HEK293 (cell line): ENCODE results near the gene GAMT.

ENCODE experiments used
- CTCF ChIA-PET: fragments of 350-600 bp; formaldehyde crosslinking; extraction: SDS; loops from one replicate; lab custom pipeline; 2021; ENCODE audit warnings: antibody characterized with exemption; lab: Yijun Ruan, JAX
- POLR2A ChIA-PET: fragments of 300-600 bp; formaldehyde crosslinking; extraction: SDS; loops from one replicate; lab custom pipeline; 2020; ENCODE audit warnings: antibody characterized with exemption, inconsistent platforms; lab: Yijun Ruan, JAX
- H3K27ac ChIP-seq: fragments of 200-500 bp; sonication (Bioruptor generic); 2 replicates; pipeline ENCODE4 v1.5.1; 2014; ENCODE audit warnings: low read depth, low read length, control low read depth, inconsistent platforms; ENCODE audit errors: extremely low read depth
- H3K36me3 ChIP-seq, 2 experiments: fragments of 200-500 bp in 1 of 2; sonication (Bioruptor generic) in 1 of 2; 1 replicate in 1 of 2; 2 replicates in 1 of 2; pipeline ENCODE4 v1.5.1; 2014 to 2017; ENCODE audit warnings: inconsistent platforms in 2 of 2, low read length in 2 of 2; ENCODE audit not compliant: control insufficient read depth in 2 of 2, insufficient read depth in 1 of 2
- H3K4me1 ChIP-seq: fragments of 200-500 bp; sonication (Bioruptor generic); 2 replicates; pipeline ENCODE4 v1.5.1; 2014; ENCODE audit warnings: mild to moderate bottlenecking, low read length, inconsistent platforms; ENCODE audit not compliant: control insufficient read depth, insufficient read depth
- H3K4me3 ChIP-seq: 2 replicates; pipeline ENCODE4 v1.5.1; 2011; ENCODE audit warnings: low read depth, mild to moderate bottlenecking, control low read depth, low read length, moderate library complexity
- H3K9me3 ChIP-seq: fragments of 200-500 bp; sonication (Bioruptor generic); 2 replicates; pipeline ENCODE4 v1.5.1; 2014; ENCODE audit warnings: low read depth, low read length, inconsistent platforms; ENCODE audit not compliant: control insufficient read depth, insufficient read depth
- EGR2 ChIP-seq: fragments of 450-650 bp; formaldehyde crosslinking; IDR thresholded peaks from 2 replicates; pipeline ENCODE4 v1.5.1; 2016; ENCODE audit warnings: low read depth, missing biosample characterization, missing genetic modification characterization
- ZBTB8A ChIP-seq: fragments of 450-650 bp; formaldehyde crosslinking; IDR thresholded peaks from 2 replicates; pipeline ENCODE4 v1.5.1; 2016; ENCODE audit warnings: missing biosample characterization, missing genetic modification characterization
- ZFHX2 ChIP-seq: fragments of 450-650 bp; formaldehyde crosslinking; conservative IDR thresholded peaks from 2 replicates; pipeline ENCODE4 v1.5.1; 2016; ENCODE audit warnings: missing biosample characterization, missing genetic modification characterization
- ZNF10 ChIP-seq: fragments of 450-650 bp; formaldehyde crosslinking; IDR thresholded peaks from 2 replicates; pipeline ENCODE4 v1.5.1; 2017; ENCODE audit warnings: missing biosample characterization, missing genetic modification characterization
- ZNF223 ChIP-seq: fragments of 450-650 bp; formaldehyde crosslinking; IDR thresholded peaks from 2 replicates; pipeline ENCODE4 v1.5.1; 2016; ENCODE audit warnings: missing biosample characterization, missing genetic modification characterization
- ZNF416 ChIP-seq: fragments of 450-650 bp; formaldehyde crosslinking; IDR thresholded peaks from 2 replicates; pipeline ENCODE4 v1.5.1; 2016; ENCODE audit warnings: missing biosample characterization, missing genetic modification characterization
- ZNF510 ChIP-seq: fragments of 450-650 bp; formaldehyde crosslinking; IDR thresholded peaks from 2 replicates; pipeline ENCODE4 v1.5.1; 2018; ENCODE audit warnings: mild to moderate bottlenecking, missing genetic modification characterization, missing biosample characterization; ENCODE audit not compliant: insufficient replicate concordance
- ZNF530 ChIP-seq: fragments of 450-650 bp; formaldehyde crosslinking; IDR thresholded peaks from 2 replicates; pipeline ENCODE4 v1.5.1; 2016; ENCODE audit warnings: low read depth, missing biosample characterization, missing genetic modification characterization
- TF ChIP-seq, protein P1 (sequence below): fragments of 450-650 bp; formaldehyde crosslinking; IDR thresholded peaks from 2 replicates; pipeline ENCODE4 v1.5.1; 2016; ENCODE audit warnings: missing biosample characterization, missing genetic modification characterization
- TF ChIP-seq, protein P2 (sequence below): fragments of 450-650 bp; IDR thresholded peaks from 2 replicates; pipeline ENCODE4 v1.5.1; 2018; ENCODE audit warnings: missing biosample characterization, mild to moderate bottlenecking, missing genetic modification characterization
- TF ChIP-seq, protein P3 (sequence below): fragments of 450-650 bp; formaldehyde crosslinking; IDR thresholded peaks from 2 replicates; pipeline ENCODE4 v1.5.1; 2017; ENCODE audit warnings: missing biosample characterization, missing genetic modification characterization
- TF ChIP-seq, protein P4 (sequence below): fragments of 450-650 bp; formaldehyde crosslinking; optimal IDR thresholded peaks from 2 replicates; pipeline ENCODE3; 2016; ENCODE audit warnings: missing biosample characterization, mild to moderate bottlenecking, missing genetic modification characterization
- TF ChIP-seq, protein P5 (sequence below): fragments of 450-650 bp; formaldehyde crosslinking; IDR thresholded peaks from 2 replicates; pipeline ENCODE4 v1.5.1; 2016; ENCODE audit warnings: missing biosample characterization, missing genetic modification characterization
- TF ChIP-seq, protein P6 (sequence below): sonication (generic); formaldehyde crosslinking; IDR thresholded peaks from 2 replicates; pipeline ENCODE4 v1.8.1; 2022; ENCODE audit warnings: mild to moderate bottlenecking, moderate library complexity, missing genetic modification reagents

The GAMT gene

DNA sequence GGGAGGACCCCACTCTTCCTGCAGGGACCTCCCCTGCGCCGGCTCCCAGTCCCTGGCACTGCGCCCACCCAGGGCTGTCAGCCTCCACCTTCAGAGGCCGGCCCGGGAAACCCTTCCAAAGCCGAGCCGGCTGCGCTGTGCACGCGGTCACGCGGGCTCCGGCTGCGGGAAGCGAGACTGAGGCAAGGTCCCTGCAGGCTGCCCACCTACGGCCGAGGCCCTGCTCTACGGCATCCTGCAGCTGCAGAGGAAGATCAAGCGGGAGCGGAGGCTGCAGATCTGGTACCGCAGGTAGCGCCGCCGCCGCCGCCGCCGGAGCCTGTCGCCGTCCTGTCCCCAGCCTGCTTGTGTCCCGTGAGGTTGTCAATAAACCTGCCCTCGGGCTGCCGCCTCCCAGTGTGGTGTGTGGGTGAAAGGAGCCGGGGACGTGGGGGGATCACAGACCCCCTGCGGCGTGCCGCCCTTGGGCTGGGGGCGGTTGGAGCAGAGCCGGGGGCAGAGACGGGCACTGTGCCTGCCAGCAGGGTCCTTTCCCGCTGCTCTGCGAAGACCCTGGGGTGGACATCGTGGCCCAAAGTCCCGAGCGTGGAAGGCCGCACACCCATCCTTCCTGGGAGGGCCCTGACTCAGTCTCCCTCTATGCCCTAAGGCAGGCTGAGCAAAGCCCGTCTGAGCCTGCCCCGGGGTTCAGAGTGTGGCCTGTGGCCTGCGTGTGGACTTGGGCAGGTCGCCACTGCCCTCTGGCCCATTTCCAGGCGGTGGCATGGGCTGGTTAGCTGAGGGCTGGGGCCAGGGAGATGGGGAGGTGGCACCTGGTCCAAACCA lies 5.9 kb downstream of the GAMT start:
- H3K36me3 ChIP-seq, result peaks cover 0 to 54% of the 10 kb centered on the region in 2 experiments; a peak in 2 of 3 replicates
- no peak overlapping the region for H3K27ac ChIP-seq
- H3K4me1 ChIP-seq, result no peaks in the 10 kb centered on the region
- ChIA-PET CTCF (no interaction called here), POLR2A (no interaction called here)
- H3K4me3 ChIP-seq, result no peak overlapping the region
- TF ChIP-seq ZNF10 (tag by site-specific recombination) (no peak), ZNF510 (no peak), ZNF416 (tag by site-specific recombination) (no peak), ZBTB8A (peak; percentile 58), ZNF223 (tag by site-specific recombination) (no peak), EGR2 (peak; percentile 95), ZNF530 (tag by site-specific recombination) (no peak), ZFHX2 (peak; percentile 97)
- TF ChIP-seq, protein P1, sequence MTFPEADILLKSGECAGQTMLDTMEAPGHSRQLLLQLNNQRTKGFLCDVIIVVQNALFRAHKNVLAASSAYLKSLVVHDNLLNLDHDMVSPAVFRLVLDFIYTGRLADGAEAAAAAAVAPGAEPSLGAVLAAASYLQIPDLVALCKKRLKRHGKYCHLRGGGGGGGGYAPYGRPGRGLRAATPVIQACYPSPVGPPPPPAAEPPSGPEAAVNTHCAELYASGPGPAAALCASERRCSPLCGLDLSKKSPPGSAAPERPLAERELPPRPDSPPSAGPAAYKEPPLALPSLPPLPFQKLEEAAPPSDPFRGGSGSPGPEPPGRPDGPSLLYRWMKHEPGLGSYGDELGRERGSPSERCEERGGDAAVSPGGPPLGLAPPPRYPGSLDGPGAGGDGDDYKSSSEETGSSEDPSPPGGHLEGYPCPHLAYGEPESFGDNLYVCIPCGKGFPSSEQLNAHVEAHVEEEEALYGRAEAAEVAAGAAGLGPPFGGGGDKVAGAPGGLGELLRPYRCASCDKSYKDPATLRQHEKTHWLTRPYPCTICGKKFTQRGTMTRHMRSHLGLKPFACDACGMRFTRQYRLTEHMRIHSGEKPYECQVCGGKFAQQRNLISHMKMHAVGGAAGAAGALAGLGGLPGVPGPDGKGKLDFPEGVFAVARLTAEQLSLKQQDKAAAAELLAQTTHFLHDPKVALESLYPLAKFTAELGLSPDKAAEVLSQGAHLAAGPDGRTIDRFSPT (tag by site-specific recombination), result peak; percentile 45; the same call in 1 of the 2 replicates
- TF ChIP-seq, protein P2, sequence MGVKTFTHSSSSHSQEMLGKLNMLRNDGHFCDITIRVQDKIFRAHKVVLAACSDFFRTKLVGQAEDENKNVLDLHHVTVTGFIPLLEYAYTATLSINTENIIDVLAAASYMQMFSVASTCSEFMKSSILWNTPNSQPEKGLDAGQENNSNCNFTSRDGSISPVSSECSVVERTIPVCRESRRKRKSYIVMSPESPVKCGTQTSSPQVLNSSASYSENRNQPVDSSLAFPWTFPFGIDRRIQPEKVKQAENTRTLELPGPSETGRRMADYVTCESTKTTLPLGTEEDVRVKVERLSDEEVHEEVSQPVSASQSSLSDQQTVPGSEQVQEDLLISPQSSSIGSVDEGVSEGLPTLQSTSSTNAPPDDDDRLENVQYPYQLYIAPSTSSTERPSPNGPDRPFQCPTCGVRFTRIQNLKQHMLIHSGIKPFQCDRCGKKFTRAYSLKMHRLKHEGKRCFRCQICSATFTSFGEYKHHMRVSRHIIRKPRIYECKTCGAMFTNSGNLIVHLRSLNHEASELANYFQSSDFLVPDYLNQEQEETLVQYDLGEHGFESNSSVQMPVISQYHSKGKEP, result no peak
- TF ChIP-seq, protein P3, sequence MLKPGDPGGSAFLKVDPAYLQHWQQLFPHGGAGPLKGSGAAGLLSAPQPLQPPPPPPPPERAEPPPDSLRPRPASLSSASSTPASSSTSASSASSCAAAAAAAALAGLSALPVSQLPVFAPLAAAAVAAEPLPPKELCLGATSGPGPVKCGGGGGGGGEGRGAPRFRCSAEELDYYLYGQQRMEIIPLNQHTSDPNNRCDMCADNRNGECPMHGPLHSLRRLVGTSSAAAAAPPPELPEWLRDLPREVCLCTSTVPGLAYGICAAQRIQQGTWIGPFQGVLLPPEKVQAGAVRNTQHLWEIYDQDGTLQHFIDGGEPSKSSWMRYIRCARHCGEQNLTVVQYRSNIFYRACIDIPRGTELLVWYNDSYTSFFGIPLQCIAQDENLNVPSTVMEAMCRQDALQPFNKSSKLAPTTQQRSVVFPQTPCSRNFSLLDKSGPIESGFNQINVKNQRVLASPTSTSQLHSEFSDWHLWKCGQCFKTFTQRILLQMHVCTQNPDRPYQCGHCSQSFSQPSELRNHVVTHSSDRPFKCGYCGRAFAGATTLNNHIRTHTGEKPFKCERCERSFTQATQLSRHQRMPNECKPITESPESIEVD (tag by site-specific recombination), result no peak
- TF ChIP-seq, protein P4, sequence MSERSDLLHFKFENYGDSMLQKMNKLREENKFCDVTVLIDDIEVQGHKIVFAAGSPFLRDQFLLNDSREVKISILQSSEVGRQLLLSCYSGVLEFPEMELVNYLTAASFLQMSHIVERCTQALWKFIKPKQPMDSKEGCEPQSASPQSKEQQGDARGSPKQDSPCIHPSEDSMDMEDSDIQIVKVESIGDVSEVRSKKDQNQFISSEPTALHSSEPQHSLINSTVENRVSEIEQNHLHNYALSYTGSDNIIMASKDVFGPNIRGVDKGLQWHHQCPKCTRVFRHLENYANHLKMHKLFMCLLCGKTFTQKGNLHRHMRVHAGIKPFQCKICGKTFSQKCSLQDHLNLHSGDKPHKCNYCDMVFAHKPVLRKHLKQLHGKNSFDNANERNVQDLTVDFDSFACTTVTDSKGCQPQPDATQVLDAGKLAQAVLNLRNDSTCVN (tag by site-specific recombination), result no peak
- TF ChIP-seq, protein P5, sequence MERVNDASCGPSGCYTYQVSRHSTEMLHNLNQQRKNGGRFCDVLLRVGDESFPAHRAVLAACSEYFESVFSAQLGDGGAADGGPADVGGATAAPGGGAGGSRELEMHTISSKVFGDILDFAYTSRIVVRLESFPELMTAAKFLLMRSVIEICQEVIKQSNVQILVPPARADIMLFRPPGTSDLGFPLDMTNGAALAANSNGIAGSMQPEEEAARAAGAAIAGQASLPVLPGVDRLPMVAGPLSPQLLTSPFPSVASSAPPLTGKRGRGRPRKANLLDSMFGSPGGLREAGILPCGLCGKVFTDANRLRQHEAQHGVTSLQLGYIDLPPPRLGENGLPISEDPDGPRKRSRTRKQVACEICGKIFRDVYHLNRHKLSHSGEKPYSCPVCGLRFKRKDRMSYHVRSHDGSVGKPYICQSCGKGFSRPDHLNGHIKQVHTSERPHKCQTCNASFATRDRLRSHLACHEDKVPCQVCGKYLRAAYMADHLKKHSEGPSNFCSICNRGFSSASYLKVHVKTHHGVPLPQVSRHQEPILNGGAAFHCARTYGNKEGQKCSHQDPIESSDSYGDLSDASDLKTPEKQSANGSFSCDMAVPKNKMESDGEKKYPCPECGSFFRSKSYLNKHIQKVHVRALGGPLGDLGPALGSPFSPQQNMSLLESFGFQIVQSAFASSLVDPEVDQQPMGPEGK (tag by site-specific recombination), result no peak
- TF ChIP-seq, protein P6, sequence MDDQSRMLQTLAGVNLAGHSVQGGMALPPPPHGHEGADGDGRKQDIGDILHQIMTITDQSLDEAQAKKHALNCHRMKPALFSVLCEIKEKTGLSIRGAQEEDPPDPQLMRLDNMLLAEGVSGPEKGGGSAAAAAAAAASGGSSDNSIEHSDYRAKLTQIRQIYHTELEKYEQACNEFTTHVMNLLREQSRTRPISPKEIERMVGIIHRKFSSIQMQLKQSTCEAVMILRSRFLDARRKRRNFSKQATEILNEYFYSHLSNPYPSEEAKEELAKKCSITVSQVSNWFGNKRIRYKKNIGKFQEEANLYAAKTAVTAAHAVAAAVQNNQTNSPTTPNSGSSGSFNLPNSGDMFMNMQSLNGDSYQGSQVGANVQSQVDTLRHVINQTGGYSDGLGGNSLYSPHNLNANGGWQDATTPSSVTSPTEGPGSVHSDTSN (CRISPR knock-in tag), result 0 out of 2 replicates have a peak, but pooled peaks have one; percentile 32
- H3K9me3 ChIP-seq, result no peaks in the 10 kb centered on the region
